Inflammatory macrophage treated with lipopolysaccharide for 4 hours (primary cell): Measurements from ENCODE around the gene BANF1.
"Not testable (repeated sequence)": the region's sequence is repeated elsewhere in the genome, so short reads cannot be mapped to it uniquely, and the experiment has no call there.

Experiments used
- DNase-seq: peaks from one replicate; pipeline ENCODE4 v3.0.0-alpha.2; 2020

BANF1 gene

GRCh38 chr11:65978391-65979238 is 23.7 kb upstream of the BANF1 start:
- DNase-seq: no peak

- DNase-seq: no peak
Measured at GRCh38 chr11:65979261-65979759, 23.0 kb upstream of the BANF1 start.

GRCh38 chr11:65981101-65981740 is 21.1 kb upstream of the BANF1 start:
- no peak for DNase-seq

GRCh38 chr11:65981972-65982823 is 20.1 kb upstream of the BANF1 start:
- DNase-seq: no peak

- no peak for DNase-seq
Measured at GRCh38 chr11:65982824-65983588, 19.3 kb upstream of the BANF1 start.

GRCh38 chr11:65983589-65983987 is 18.7 kb upstream of the BANF1 start:
- no peak for DNase-seq

GRCh38 chr11:65987336-65987735 is 15.0 kb upstream of the BANF1 start:
- DNase-seq: no peak

GRCh38 chr11:65988791-65989592 is 13.3 kb upstream of the BANF1 start:
- DNase-seq: peak; percentile 94

GRCh38 chr11:65992056-65992455 is 10.2 kb upstream of the BANF1 start:
- DNase-seq: no peak

GRCh38 chr11:65997286-65997685 is 5.0 kb upstream of the BANF1 start:
- DNase-seq: no peak

- no peak for DNase-seq
Measured at GRCh38 chr11:66002648-66003225, 434 bp downstream of the BANF1 start.

- no peak for DNase-seq
Measured at GRCh38 chr11:66003291-66003690, 988 bp downstream of the BANF1 start.

- DNase-seq: no peak
Measured at GRCh38 chr11:66004186-66004585, 1.9 kb downstream of the BANF1 start.

- DNase-seq: no peak
Measured at GRCh38 chr11:66006134-66006890, 4.0 kb downstream of the BANF1 start.

- no peak for DNase-seq
Measured at GRCh38 chr11:66006891-66007176, 4.5 kb downstream of the BANF1 start.

- DNase-seq: no peak
Measured at GRCh38 chr11:66007201-66007634, 4.9 kb downstream of the BANF1 start.

GRCh38 chr11:66008095-66008467 is 5.8 kb downstream of the BANF1 start:
- no peak for DNase-seq

GRCh38 chr11:66008468-66009101 is 6.3 kb downstream of the BANF1 start:
- peak; percentile 11 for DNase-seq

GRCh38 chr11:66010036-66010435 is 7.7 kb downstream of the BANF1 start:
- DNase-seq: not testable (repeated sequence)

GRCh38 chr11:66011239-66011784 is 9.0 kb downstream of the BANF1 start:
- DNase-seq: no peak
